Fibroblast of villous mesenchyme (primary cell): ENCODE data around the gene BBS5. TPM values are rescaled to one million over a fixed set of nuclear protein-coding genes. Genes with fewer than 3 reads are reported as not detected.
"Not testable (repeated sequence)": the region's sequence is repeated elsewhere in the genome, so short reads cannot be mapped to it uniquely, and the experiment has no call there.

Source experiments
- DNase-seq: peaks from one replicate; pipeline ENCODE4 v3.0.0-alpha.2; 2010; ENCODE audit warnings: low read depth
- H3K4me3 ChIP-seq: 2 replicates; pipeline ENCODE4 v1.5.1; 2011; ENCODE audit warnings: low read depth, mild to moderate bottlenecking, low read length
- total RNA-seq: library from RNA; depleted of rRNA; stranded (reverse); fragments of >200 nt; gene quantifications from 2 replicates; pipeline ENCODE4 v1.2.3, GENCODE V29; 2012
- TF ChIP-seq, protein P1 (sequence below): IDR thresholded peaks from 2 replicates; pipeline ENCODE4 v1.5.1; 2012; ENCODE audit warnings: low read depth, mild to moderate bottlenecking, low read length; ENCODE audit not compliant: insufficient read depth

The BBS5 gene
- total RNA-seq, 1 donor = 5.6 TPM

DNA sequence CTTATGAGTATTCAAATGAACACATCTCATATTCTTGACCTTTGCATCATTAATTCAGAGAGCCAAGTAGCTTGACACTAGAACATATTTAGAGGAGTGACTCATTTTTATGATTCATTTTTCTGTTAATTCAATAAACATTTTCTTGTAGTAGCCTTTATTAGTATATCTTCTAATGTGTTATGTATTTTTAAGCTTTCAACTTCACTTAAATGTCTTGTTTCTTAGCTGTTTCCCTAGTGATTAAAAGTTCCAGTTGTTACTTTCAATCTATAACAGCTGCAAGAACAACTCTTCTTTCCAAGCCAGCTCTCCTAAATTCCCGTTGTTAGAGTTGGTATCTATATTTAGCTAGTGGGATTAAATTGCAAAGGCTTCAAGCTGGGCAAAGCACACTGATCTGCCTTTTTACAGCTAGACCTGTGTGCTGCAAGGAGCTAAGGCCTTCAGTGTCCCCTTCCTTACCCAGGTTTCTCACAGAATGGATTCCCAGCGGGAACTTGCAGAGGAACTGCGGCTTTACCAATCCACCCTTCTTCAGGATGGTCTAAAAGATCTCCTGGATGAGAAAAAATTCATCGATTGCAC is 30.1 kb downstream of the BBS5 start, which contains the start of gene KLHL41:
TSS of gene KLHL41 (plus strand) at position 405 of the 588 bp plus-strand sequence. CDS start at position 482, 77 bp downstream.
- TF ChIP-seq, protein P1, sequence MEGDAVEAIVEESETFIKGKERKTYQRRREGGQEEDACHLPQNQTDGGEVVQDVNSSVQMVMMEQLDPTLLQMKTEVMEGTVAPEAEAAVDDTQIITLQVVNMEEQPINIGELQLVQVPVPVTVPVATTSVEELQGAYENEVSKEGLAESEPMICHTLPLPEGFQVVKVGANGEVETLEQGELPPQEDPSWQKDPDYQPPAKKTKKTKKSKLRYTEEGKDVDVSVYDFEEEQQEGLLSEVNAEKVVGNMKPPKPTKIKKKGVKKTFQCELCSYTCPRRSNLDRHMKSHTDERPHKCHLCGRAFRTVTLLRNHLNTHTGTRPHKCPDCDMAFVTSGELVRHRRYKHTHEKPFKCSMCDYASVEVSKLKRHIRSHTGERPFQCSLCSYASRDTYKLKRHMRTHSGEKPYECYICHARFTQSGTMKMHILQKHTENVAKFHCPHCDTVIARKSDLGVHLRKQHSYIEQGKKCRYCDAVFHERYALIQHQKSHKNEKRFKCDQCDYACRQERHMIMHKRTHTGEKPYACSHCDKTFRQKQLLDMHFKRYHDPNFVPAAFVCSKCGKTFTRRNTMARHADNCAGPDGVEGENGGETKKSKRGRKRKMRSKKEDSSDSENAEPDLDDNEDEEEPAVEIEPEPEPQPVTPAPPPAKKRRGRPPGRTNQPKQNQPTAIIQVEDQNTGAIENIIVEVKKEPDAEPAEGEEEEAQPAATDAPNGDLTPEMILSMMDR = no peak
- no peak within 1 kb of the TSS for H3K4me3 ChIP-seq
- peak; percentile 38 for DNase-seq

DNA sequence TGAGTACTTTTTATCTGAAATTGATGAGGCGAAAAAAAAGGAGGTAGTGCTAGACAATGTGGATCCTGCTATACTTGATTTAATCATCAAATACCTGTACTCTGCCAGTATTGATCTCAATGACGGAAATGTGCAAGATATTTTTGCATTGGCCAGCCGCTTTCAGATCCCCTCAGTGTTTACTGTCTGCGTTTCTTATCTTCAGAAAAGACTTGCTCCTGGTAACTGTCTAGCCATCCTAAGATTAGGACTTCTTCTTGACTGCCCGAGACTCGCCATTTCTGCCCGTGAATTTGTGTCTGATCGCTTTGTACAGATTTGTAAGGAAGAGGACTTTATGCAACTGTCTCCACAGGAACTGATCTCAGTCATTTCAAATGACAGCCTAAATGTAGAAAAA is 30.7 kb downstream of the BBS5 start:
- DNase-seq = peak; percentile 8
- TF ChIP-seq, protein P1 = no peak
- no peak overlapping the region for H3K4me3 ChIP-seq

DNA sequence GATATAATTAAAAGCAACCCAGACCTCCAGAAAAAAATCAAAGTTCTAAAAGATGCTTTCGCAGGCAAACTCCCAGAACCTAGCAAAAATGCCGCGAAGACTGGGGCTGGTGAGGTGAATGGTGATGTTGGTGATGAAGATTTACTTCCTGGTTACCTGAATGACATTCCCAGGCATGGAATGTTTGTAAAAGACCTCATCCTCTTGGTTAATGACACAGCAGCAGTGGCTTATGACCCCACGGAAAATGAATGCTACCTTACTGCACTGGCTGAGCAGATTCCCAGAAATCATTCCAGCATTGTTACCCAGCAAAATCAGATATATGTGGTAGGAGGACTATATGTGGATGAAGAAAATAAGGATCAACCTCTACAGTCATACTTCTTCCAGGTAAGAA is 31.2 kb downstream of the BBS5 start:
- H3K4me3 ChIP-seq = no peak overlapping the region
- TF ChIP-seq, protein P1 = no peak
- no peak for DNase-seq

DNA sequence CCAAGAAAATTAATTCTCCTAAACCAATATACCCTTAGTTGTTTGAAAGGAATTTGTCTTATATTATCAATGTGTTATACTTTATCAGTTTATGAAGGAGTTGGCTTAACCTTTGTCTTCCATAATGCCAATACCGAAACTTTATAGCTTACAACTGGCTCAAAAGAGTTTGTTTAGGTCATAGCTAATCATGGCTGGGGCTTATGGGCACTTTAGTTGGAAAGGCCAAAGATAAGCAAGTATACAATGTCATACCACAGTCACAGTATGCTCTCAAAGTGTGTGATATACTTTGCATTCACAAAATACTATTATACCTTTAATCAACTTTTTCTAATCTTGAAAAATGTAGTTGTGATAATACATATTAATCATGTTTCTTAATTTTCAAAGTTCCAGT is 32.5 kb downstream of the BBS5 start:
- H3K4me3 ChIP-seq = no peak overlapping the region
- peak; percentile 23 for DNase-seq
- TF ChIP-seq, protein P1 = no peak

DNA sequence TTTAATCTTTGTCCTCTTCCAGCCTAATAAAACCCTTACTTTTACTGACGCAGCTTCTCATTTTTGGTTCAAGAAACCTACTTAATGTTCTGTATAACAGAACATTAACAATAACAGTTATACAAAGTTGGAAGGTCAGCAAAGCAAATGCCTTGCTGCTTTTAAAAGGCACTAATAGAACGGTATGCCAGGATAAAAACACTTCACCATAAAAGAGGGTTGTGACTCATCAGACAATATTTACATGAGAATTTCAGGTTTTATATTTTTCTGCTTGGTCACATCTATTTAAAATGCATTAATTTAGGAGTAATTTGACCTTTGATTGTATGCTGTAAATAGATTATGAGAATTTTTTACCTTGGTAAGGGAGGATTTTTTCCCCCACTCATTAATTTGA is 33.2 kb downstream of the BBS5 start:
- TF ChIP-seq, protein P1 = no peak
- H3K4me3 ChIP-seq = no peak overlapping the region
- peak; percentile 25 for DNase-seq

DNA sequence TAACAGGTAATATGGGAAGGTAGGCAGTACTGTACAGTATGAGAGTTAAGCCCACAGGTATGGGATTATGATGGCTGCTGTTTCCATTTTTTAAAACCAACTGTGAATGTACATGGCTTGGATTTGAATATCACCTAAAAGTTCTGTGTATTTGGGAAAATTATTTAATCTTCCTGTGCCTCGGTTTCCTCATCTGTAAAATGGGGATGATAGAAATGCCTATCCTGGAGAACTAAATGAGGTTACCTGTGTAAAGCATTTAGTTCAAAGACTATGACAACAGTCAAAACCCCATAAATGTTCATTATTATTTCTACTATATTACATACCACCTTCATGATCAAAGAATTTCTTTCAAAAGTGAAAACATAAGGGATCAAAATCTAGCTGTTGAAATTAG is 33.8 kb downstream of the BBS5 start:
- TF ChIP-seq, protein P1 = no peak
- no peak for DNase-seq
- no peak overlapping the region for H3K4me3 ChIP-seq

DNA sequence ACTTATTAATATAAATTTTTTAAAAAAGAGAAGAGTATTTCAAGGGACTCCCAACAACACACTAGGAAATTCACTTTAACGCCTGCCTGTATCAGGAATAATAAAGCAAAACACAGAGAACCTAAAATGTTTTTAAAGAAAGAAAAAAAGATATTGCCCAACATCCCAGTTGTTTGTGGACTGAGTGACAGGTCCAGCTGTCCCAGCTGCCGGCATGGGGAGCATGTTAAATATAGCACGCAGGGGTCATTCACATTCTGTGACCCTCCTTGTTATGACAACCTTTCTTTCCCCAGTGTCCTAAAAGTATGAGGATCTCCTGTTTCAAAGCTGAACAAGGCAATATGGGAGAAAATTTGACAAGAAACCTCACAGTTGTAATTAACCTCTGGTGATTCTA is 34.6 kb downstream of the BBS5 start:
- DNase-seq = peak; percentile 24

DNA sequence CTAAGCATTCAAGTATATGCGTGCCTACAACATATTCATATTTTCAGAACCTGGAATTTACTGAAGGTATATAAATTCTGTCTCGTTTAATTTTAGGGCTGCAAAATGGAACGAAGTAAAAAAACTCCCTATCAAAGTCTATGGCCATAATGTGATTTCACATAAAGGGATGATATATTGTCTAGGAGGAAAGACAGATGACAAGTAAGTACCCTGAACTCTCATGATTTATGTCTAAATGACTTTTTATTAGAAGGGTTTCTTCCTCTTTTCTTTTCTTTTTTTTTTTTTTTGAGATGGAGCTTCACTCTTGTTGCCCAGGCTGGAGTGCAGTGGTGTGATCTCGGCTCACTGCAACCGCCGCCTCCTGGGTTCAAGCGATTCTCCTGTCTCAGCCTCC is 35.5 kb downstream of the BBS5 start:
- not testable (repeated sequence) for H3K4me3 ChIP-seq, DNase-seq

More for the DNA sequence above, 34.6 kb downstream of the BBS5 start:
- no peak overlapping the region for H3K4me3 ChIP-seq
- TF ChIP-seq, protein P1 = no peak

DNA sequence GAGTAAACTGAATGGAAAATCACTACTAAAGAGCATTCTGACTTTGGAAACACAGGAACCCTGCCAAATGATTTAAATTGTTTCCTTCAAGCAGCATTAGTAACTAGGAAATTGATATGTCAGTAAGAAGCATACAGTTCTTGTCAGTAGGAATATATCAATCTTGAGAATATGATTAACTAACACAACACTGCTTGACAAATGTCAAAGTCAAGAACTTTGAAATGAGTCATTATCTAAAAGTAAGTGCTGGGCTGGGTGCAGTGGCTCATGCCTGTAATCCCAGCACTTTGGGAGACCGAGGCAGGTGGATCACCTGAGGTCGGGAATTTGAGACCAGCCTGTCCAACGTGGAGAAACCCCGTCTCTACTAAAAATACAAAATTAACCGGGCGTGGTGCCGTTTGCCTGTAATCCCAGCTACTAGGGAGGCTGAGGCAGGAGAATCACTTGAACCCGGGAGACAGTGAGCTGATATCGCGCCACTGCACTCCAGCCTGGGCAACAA is 37.2 kb downstream of the BBS5 start:
- not testable (repeated sequence) for H3K4me3 ChIP-seq, DNase-seq
